Peyer's patch (tissue), 4 donors: Measurements from ENCODE around the gene CPS1.

Experiments used
- POLR2A ChIP-seq, 2 donors: fragments of 450-650 bp; IDR thresholded peaks; one replicate each; pipeline ENCODE4 v1.5.1; 2017; ENCODE audit warnings: antibody characterized with exemption in 2 of 2, mild to moderate bottlenecking in 2 of 2, moderate library complexity in 2 of 2
- TF ChIP-seq, protein P1 (sequence below), 6 experiments: fragments of 450-650 bp in 4 of 6; fragments of 200-600 bp in 2 of 6; sonication (generic) in 1 of 6; IDR thresholded peaks; one replicate each; pipeline ENCODE4 v1.5.1; 2017 to 2019; ENCODE audit warnings: antibody characterized with exemption in 6 of 6, mild to moderate bottlenecking in 3 of 6, moderate library complexity in 1 of 6

DNA sequence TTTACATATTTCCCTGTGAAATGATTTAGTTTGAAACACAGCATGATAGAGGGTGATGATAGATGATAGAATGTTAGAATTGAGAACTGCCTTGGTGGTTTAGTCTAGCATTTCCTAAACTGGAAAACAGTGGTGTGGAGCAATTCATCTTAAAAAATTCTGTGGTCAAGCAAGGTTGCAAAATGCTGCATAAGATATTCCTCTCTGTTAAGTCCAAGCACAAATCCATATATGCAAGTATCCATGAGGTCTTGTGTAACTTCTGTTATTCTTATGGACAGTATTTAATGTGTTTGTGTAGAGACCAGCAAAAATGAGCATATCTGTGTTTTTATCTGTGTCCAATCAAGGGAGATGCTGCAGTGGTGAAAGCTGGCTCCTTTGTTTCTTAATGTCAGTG, 30.0 kb downstream of the CPS1 start:
- TF ChIP-seq, protein P1, sequence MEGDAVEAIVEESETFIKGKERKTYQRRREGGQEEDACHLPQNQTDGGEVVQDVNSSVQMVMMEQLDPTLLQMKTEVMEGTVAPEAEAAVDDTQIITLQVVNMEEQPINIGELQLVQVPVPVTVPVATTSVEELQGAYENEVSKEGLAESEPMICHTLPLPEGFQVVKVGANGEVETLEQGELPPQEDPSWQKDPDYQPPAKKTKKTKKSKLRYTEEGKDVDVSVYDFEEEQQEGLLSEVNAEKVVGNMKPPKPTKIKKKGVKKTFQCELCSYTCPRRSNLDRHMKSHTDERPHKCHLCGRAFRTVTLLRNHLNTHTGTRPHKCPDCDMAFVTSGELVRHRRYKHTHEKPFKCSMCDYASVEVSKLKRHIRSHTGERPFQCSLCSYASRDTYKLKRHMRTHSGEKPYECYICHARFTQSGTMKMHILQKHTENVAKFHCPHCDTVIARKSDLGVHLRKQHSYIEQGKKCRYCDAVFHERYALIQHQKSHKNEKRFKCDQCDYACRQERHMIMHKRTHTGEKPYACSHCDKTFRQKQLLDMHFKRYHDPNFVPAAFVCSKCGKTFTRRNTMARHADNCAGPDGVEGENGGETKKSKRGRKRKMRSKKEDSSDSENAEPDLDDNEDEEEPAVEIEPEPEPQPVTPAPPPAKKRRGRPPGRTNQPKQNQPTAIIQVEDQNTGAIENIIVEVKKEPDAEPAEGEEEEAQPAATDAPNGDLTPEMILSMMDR (IDR thresholded peaks at IDR 0.05), result no peak
- TF ChIP-seq POLR2A (IDR thresholded peaks at IDR 0.05), result no peak
